IMR-90 (cell line): Measurements from ENCODE around the gene ABLIM3. TPM values are rescaled to one million over a fixed set of nuclear protein-coding genes. Genes with fewer than 3 reads are reported as not detected.

Experiments used
- ATAC-seq: fragments of 200-7000 bp; cut with Tn5 transposase; 2 replicates; pipeline ENCODE4 v1.9.1; 2020; ENCODE audit warnings: low read depth, mild to moderate bottlenecking, moderate library complexity
- BruUV-seq: library from RNA; stranded (reverse); fragments of 400-500 nt; replicated peaks from 2 replicates; lab custom pipeline; 2021; lab: Mats Ljungman, UMichigan
- CTCF ChIA-PET: fragments of 300-600 bp; formaldehyde crosslinking; extraction: SDS; loops from one replicate; lab custom pipeline; 2021; ENCODE audit warnings: antibody characterized with exemption; lab: Yijun Ruan, JAX
- POLR2A ChIA-PET: fragments of 300-600 bp; sonication (Branson Sonifier 250); formaldehyde crosslinking; loops from one replicate; lab custom pipeline; 2022; ENCODE audit warnings: antibody characterized with exemption; ENCODE audit not compliant: unreplicated experiment; lab: Charles Lee
- DNase-seq: peaks from one replicate; pipeline ENCODE4 v3.0.0; 2013
- H2AFZ ChIP-seq: replicated peaks from 2 replicates; pipeline ENCODE3; 2013; ENCODE audit warnings: low read length, mild to moderate bottlenecking; ENCODE audit not compliant: poor library complexity
- H2AK5ac ChIP-seq: 2 replicates; pipeline ENCODE4 v1.6.1; 2013; ENCODE audit warnings: low read depth, low read length, inconsistent platforms
- H2AK9ac ChIP-seq: replicated peaks from 2 replicates; pipeline ENCODE3; 2013; ENCODE audit warnings: mild to moderate bottlenecking, low read depth, low read length, moderate library complexity; ENCODE audit not compliant: poor library complexity
- H2BK120ac ChIP-seq: 2 replicates; pipeline ENCODE4 v1.6.1; 2013; ENCODE audit warnings: low read depth, low read length, inconsistent platforms
- H2BK15ac ChIP-seq: 3 replicates; pipeline ENCODE4 v1.6.1; 2013; ENCODE audit warnings: low read depth, low read length, inconsistent platforms
- H2BK20ac ChIP-seq: 2 replicates; pipeline ENCODE4 v1.6.1; 2013; ENCODE audit warnings: low read depth, mild to moderate bottlenecking, inconsistent platforms, low read length, moderate library complexity
- H2BK5ac ChIP-seq: 2 replicates; pipeline ENCODE4 v1.6.1; 2013; ENCODE audit warnings: mild to moderate bottlenecking, low read depth, low read length, inconsistent platforms; ENCODE audit not compliant: poor library complexity, severe bottlenecking
- H3K14ac ChIP-seq: replicated peaks from 2 replicates; pipeline ENCODE4 v1.6.1; 2013; ENCODE audit warnings: low read depth, low read length, inconsistent platforms
- H3K18ac ChIP-seq: 2 replicates; pipeline ENCODE4 v1.6.1; 2013; ENCODE audit warnings: low read depth, low read length, control low read depth
- H3K23ac ChIP-seq: 2 replicates; pipeline ENCODE4 v1.6.1; 2013; ENCODE audit warnings: low read depth, low read length, inconsistent platforms
- H3K27ac ChIP-seq: 2 replicates; pipeline ENCODE4 v1.5.1; 2013; ENCODE audit warnings: mild to moderate bottlenecking, control low read depth, low read length; ENCODE audit not compliant: insufficient read depth
- H3K27me3 ChIP-seq: 2 replicates; pipeline ENCODE4 v1.6.1; 2013; ENCODE audit warnings: low read length; ENCODE audit not compliant: control insufficient read depth, insufficient read depth
- H3K36me3 ChIP-seq: 2 replicates; pipeline ENCODE4 v1.6.1; 2013; ENCODE audit warnings: low read length, mixed read lengths; ENCODE audit not compliant: control insufficient read depth, insufficient read depth
- H3K4ac ChIP-seq: 2 replicates; pipeline ENCODE4 v1.6.1; 2013; ENCODE audit warnings: low read depth, low read length, inconsistent platforms
- H3K4me1 ChIP-seq: 2 replicates; pipeline ENCODE4 v1.6.1; 2013; ENCODE audit warnings: low read length, mixed read lengths; ENCODE audit not compliant: control insufficient read depth, insufficient read depth
- H3K4me2 ChIP-seq: 2 replicates; pipeline ENCODE4 v1.6.1; 2013; ENCODE audit warnings: low read depth, mild to moderate bottlenecking, control low read depth, low read length, moderate library complexity
- H3K4me3 ChIP-seq: 2 replicates; pipeline ENCODE4 v1.5.1; 2013; ENCODE audit warnings: low read depth, mild to moderate bottlenecking, control low read depth, low read length, moderate library complexity; ENCODE audit not compliant: insufficient read depth
- H3K56ac ChIP-seq: 2 replicates; pipeline ENCODE4 v1.6.1; 2013; ENCODE audit warnings: low read length, inconsistent platforms; ENCODE audit not compliant: insufficient read depth; ENCODE audit errors: extremely low read depth
- H3K79me1 ChIP-seq, 2 experiments: 2 replicates each; pipeline ENCODE4 v1.6.1; 2013; ENCODE audit warnings: low read length in 2 of 2, inconsistent platforms in 1 of 2, low read depth in 1 of 2
- H3K9ac ChIP-seq: 2 replicates; pipeline ENCODE4 v1.6.1; 2013; ENCODE audit warnings: low read depth, low read length, control low read depth
- H3K9me1 ChIP-seq: 2 replicates; pipeline ENCODE4 v1.6.1; 2013; ENCODE audit warnings: low read length, inconsistent platforms; ENCODE audit not compliant: insufficient read depth
- H3K9me3 ChIP-seq: 2 replicates; pipeline ENCODE4 v1.6.1; 2013; ENCODE audit warnings: low read length; ENCODE audit not compliant: control insufficient read depth, insufficient read depth
- H4K20me1 ChIP-seq: 2 replicates; pipeline ENCODE4 v1.6.1; 2013; ENCODE audit warnings: low read length, inconsistent platforms; ENCODE audit not compliant: insufficient read depth
- H4K5ac ChIP-seq: 2 replicates; pipeline ENCODE4 v1.6.1; 2013; ENCODE audit warnings: mild to moderate bottlenecking, low read depth, low read length, control low read depth
- H4K8ac ChIP-seq, 2 experiments: 2 replicates each; pipeline ENCODE4 v1.6.1; 2013; ENCODE audit warnings: low read depth in 2 of 2, low read length in 2 of 2, control low read depth in 1 of 2, inconsistent platforms in 1 of 2
- H4K91ac ChIP-seq: 2 replicates; pipeline ENCODE4 v1.6.1; 2013; ENCODE audit warnings: low read depth, low read length, inconsistent platforms; ENCODE audit not compliant: insufficient read depth
- CHD1 ChIP-seq: IDR thresholded peaks from 2 replicates; pipeline ENCODE4 v1.6.1; 2012; ENCODE audit warnings: low read depth, low read length, improper control_type of control experiment
- NFE2L2 ChIP-seq: fragments of 150-350 bp; IDR thresholded peaks from 2 replicates; pipeline ENCODE4 v1.6.1; 2016; ENCODE audit warnings: low read depth, mild to moderate bottlenecking, low read length
- WGBS, 2 experiments: methylation state at CpG; one replicate each; pipeline versions ENCODE4 v1.1.5 to v1.1.7; 2013; ENCODE audit warnings: missing lambda C conversion rate in 2 of 2; ENCODE audit not compliant: insufficient read length in 1 of 2; ENCODE audit errors: extremely low coverage in 2 of 2; 5-methylcytosine and 5-hydroxymethylcytosine counted together
- dilution Hi-C: fragments of 300-500 bp; cut with HindIII; formaldehyde crosslinking; loops from one replicate; pipeline ENCODE4 v1.14.3; 2018; ENCODE audit warnings: low sequenced_read_pairs; ENCODE audit not compliant: unreplicated experiment
- in situ Hi-C: fragments of 300-500 bp; cut with MboI; formaldehyde crosslinking; loops from 3 replicates; pipeline ENCODE4 v1.14.3; 2019; ENCODE audit warnings: low sequenced_read_pairs, inconsistent platforms, mixed read lengths
- intact Hi-C: fragments of 100-400 bp; cut with micrococcal nuclease; formaldehyde crosslinking; loops from 2 replicates; pipeline ENCODE4 v1.10.0; 2022
- polyA plus RNA-seq, 3 experiments: library from polyadenylated mRNA; depleted of rRNA; stranded (reverse); fragments of >200 nt; gene quantifications; 2 replicates each; pipeline ENCODE4 v1.2.3, GENCODE V29; 2012; ENCODE audit warnings: low replicate concordance in 1 of 3
- total RNA-seq: library from RNA; depleted of rRNA; stranded (reverse); fragments of >200 nt; gene quantifications from 2 replicates; pipeline ENCODE4 v1.2.3, GENCODE V29; 2012

ABLIM3 gene
- total and polyA plus RNA-seq, 2 of the 4 experiments (the other 2 are of a cell fraction) = 33.3 to 69.9 TPM

DNA sequence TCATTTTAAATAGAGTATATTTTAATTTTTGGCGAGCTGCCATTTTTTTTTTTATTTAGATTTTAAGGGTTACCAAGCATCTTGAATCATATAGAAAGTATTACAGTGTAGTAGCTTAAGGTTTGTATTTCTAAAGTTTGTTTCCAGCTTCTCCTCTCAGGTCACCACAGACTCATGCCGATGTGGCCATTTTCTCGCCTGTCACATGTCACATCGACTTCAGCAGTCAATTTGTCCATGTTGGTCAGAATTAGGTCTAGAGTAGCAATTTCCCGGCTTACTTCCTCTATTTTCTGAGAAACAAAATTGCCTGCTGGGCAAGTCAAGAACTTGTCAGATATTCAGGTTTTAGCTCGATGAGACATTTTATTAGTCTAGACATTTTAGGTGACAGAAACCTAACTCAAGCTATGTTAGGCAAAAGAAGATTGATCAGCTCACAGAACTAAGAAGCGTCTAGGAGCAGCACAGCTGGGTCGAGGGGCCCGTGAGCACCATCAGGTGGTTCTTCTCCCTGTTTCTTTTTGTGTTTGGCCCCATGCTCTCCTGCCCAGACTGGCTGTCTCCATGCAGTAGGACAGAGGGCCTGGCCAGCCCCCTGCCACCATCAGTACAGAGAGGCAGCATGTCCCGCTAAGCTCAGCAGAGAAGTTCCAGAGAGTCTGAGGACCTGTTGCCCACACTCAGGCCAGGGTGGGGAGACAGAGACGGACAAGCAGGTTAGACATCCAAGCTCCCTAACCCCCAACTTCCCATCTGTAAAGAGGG, 82.0 kb downstream of the ABLIM3 start:
- Histone ChIP-seq H2BK120ac (peak overlapping the region; percentile 79), H4K5ac (peak overlapping the region; percentile 86), H3K4me3 (no peak overlapping the region), H3K56ac (peak overlapping the region; percentile 53; the same call in 1 of the 2 replicates), H3K79me1 (peaks cover 17 to 43% of the 10 kb centered on the region in 2 experiments; a peak in 3 of 4 replicates), H2AK5ac (peak overlapping the region; percentile 97), H3K27me3 (no peaks in the 10 kb centered on the region), H2BK20ac (peak overlapping the region; percentile 88), H2AK9ac (peak overlapping the region; percentile 51), H3K23ac (peak overlapping the region; percentile 73; the same call in 1 of the 2 replicates), H2BK5ac (peak overlapping the region; percentile 70), H3K4ac (peak overlapping the region; percentile 85), H3K4me1 (peaks cover 33% of the 10 kb centered on the region), H3K27ac (peak overlapping the region; percentile 56), H3K9me3 (no peaks in the 10 kb centered on the region), H4K8ac (peak overlapping the region; percentile 66 to 67; a peak in 3 of 4 replicates), H3K14ac (peak overlapping the region; percentile 93), H2AFZ (no peak overlapping the region), H3K9ac (no peak overlapping the region), H3K9me1 (peaks cover 34% of the 10 kb centered on the region), H4K91ac (peak overlapping the region; percentile 75), H3K4me2 (peak overlapping the region; percentile 36; the same call in 1 of the 2 replicates), H2BK15ac (peak overlapping the region; percentile 48; the same call in 1 of the 3 replicates), H4K20me1 (peaks cover 3% of the 10 kb centered on the region; the same call in 1 of the 2 replicates), H3K36me3 (peaks cover 14% of the 10 kb centered on the region), H3K18ac (peak overlapping the region; percentile 94)
- TF ChIP-seq CHD1 (no peak), NFE2L2 (0 out of 2 replicates have a peak, but pooled peaks have one; percentile 1)
- in situ Hi-C loops (no loop called here), dilution Hi-C loops (no loop called here), intact Hi-C loops (no loop called here)
- BruUV-seq = no TSS peak
- WGBS, 2 experiments = 80% methylated on average over 2 of the region's 11 CpGs; no CpG with 5 or more reads in 1 of the 2 experiments
- CTCF ChIA-PET = interaction anchor here (0.6 to 1.3 kb wide), 6 partner anchors 46 to 98 kb away, joined by 3 to 5 read pairs (median 4); partner anchors contain the start of gene ABLIM3
- ATAC-seq = peak; percentile 24
- POLR2A ChIA-PET = no interaction called here
- peak; percentile 53 for DNase-seq
